ENCODE results near the gene MED29. TPM values are rescaled to one million over a fixed set of nuclear protein-coding genes. Genes with fewer than 3 reads are reported as not detected.
"Not testable (repeated sequence)": the region's sequence is repeated elsewhere in the genome, so short reads cannot be mapped to it uniquely, and the experiment has no call there.

MED29 gene
- total RNA-seq, 2 experiments from 2014 or later, result 23.3 to 26.8 TPM

GRCh38 chr19:39360599-39360998 is 30.6 kb upstream of the MED29 start:
- H3K9me3 Mint-ChIP-seq, result no peaks in the 10 kb centered on the region
- no peak overlapping the region for H3K27ac Mint-ChIP-seq
- no peak overlapping the region for H3K4me3 Mint-ChIP-seq
- H3K4me1 Mint-ChIP-seq, result peaks cover 2% of the 10 kb centered on the region
- no peak for DNase-seq
- no peaks in the 10 kb centered on the region for H3K27me3 Mint-ChIP-seq
- H3K36me3 Mint-ChIP-seq, result peaks cover 16% of the 10 kb centered on the region

DNA sequence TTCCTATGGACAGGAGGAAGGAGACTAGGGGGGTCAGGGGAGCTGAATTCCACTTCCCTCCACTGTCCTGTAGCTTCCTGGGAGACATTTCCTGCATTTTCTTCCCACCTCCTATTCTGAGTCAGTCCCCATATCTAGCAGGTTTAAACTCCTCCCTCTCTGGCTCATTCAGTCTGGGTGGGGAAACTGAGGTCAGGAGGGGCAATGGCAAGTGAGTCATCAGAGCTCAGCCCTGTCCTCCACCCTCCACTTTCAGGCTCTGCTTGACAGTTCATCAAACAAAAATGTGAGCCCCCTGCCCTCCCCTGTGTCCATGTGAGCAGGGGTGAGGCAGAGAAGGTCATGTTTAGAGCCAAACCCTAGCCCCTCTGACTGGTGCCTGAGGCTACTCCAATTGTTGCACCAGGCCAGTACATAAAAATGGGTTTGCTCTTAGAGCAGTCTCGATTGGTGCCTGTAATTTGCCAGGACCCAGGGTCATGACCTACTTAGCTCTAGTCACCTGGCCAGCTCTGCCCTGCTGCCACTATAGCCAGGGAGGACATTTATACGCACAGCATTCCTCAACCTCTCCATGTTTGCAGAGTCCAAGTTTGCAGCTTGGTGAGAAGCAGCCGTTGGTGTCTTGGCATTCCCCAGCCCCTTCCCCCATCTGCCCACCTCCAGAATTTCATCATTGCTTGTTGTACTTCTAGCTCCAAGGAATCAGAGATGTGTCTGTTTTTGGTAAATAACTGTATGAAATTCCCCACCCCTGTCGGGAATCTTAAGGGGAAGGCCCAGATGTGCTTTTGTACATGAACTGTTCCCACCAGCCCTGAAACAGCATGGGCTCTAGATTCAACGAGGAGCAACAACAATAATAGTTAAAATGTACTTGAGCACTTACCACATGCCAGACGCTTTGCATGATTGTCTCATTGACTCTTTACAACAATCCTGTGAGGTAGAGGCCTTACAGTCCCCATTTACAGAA is 28.2 kb upstream of the MED29 start:
- Mint-ChIP-seq H3K27ac (no peak overlapping the region), H3K27me3 (no peaks in the 10 kb centered on the region), H3K9me3 (no peaks in the 10 kb centered on the region), H3K36me3 (peaks cover 5% of the 10 kb centered on the region), H3K4me1 (no peaks in the 10 kb centered on the region), H3K4me3 (no peak overlapping the region)
- no peak for DNase-seq

- Mint-ChIP-seq H3K36me3 (peaks cover 5% of the 10 kb centered on the region), H3K4me3 (no peak overlapping the region), H3K9me3 (no peaks in the 10 kb centered on the region), H3K27me3 (no peaks in the 10 kb centered on the region), H3K27ac (no peak overlapping the region), H3K4me1 (no peaks in the 10 kb centered on the region)
- no peak for DNase-seq
These were observed 27.2 kb upstream of the MED29 start for GRCh38 chr19:39363901-39364457.

DNA sequence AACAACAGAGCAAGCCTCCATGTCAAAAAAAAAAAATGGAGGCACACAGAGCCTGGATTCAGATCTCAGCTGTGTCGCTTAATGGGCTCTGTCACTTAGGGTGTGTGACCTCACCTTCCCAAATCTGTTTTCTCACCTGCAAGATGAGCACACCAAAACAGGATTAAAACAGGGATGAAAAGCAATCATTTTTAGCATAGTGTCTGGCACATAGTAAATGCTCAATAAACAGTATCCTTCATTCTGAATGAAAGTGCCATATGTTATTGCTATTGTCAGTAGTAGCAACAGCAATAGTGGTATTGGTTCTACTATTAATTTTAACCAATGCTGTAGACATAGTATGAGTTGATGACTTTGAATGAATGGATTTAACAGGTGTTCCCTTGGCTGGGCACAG is 25.6 kb upstream of the MED29 start:
- Mint-ChIP-seq H3K9me3 (no peaks in the 10 kb centered on the region), H3K4me1 (no peaks in the 10 kb centered on the region), H3K4me3 (no peak overlapping the region), H3K27me3 (no peaks in the 10 kb centered on the region), H3K36me3 (no peaks in the 10 kb centered on the region), H3K27ac (no peak overlapping the region)
- no peak for DNase-seq

DNA sequence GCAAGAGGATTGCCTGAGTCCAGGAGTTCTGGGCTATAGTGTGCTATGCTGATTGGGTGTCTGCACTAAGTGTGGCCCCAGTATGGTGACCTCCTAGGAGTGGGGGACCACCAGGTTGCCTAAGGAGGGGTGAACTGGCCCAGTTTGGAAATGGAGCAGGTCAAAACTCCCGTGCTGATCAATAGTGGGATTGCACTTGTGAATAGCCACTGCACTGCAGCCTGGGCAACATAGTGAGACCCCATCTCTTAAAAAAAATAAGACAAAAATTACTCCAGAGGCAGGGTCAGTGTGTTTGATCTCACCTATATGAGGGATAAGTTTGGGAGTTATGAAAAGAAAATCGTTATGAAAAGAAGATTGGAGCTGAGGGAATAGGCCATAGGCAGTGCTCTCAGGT is 22.0 kb upstream of the MED29 start:
- Mint-ChIP-seq H3K27ac (no peak overlapping the region), H3K27me3 (no peaks in the 10 kb centered on the region), H3K36me3 (peaks cover 5% of the 10 kb centered on the region), H3K9me3 (no peaks in the 10 kb centered on the region), H3K4me1 (no peaks in the 10 kb centered on the region), H3K4me3 (no peak overlapping the region)
- no peak for DNase-seq

DNA sequence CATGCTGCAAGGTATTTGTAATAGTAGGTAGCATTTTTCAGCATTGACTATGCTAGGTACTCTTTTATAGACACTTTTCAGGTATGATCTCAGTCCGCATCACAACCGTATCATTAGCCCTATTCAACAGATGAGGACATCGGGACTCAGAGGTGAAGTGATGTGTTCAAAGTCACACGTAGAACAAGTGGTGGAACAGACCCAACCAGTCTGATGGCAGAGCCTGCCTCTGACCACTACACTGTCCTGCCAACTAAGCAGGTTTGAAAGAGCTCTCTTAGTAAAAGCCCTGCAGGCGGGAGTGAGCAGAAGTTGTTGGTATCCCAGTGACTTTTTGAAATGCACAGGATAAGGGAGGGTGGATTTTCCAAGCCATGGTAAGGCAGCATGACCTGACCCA is 20.4 kb upstream of the MED29 start:
- no peaks in the 10 kb centered on the region for H3K9me3 Mint-ChIP-seq
- no peak overlapping the region for H3K4me3 Mint-ChIP-seq
- H3K27ac Mint-ChIP-seq, result no peak overlapping the region
- no peaks in the 10 kb centered on the region for H3K4me1 Mint-ChIP-seq
- DNase-seq, result no peak
- no peaks in the 10 kb centered on the region for H3K27me3 Mint-ChIP-seq
- H3K36me3 Mint-ChIP-seq, result peaks cover 6% of the 10 kb centered on the region

DNA sequence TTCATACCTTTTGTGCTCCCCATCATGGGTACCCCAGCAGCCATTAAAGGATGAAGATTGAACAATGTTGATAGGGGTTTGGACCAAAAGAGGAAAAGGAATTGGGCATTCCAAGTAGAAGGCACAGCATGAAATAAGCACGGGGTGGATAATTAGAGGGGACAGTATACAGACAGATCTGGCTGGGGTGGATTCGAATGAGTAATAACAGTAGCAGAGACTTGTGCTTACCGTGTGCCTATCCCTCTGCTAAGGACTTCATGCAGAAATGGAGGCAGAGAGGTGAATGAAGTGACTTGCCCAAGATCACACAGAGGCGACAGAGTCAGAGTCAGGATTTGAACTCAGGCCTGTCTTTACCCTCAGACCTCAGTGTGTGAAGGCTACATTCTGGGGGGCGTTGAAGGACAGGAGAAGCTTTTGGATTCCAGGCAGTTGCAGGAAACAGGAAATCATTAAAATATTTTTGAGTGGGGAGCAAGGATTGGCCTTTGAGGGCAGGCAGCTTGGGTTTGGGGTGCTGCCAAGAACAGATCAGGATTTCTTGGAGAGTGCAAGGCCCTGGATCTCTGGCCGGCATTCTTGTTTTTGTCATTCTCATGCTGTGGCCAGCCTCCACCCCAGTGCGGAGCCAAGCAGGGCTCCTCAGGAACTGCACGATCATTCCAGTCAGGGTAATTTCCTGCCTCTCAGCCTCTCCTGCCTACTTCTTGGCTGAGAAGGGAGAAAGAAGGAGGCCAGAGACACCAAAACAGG is 19.0 kb upstream of the MED29 start:
- no peaks in the 10 kb centered on the region for H3K9me3 Mint-ChIP-seq
- no peaks in the 10 kb centered on the region for H3K4me1 Mint-ChIP-seq
- no peak overlapping the region for H3K4me3 Mint-ChIP-seq
- H3K27ac Mint-ChIP-seq, result peak overlapping the region; percentile 30
- no peaks in the 10 kb centered on the region for H3K27me3 Mint-ChIP-seq
- H3K36me3 Mint-ChIP-seq, result peaks cover 6% of the 10 kb centered on the region
- DNase-seq, result no peak

- Mint-ChIP-seq H3K4me3 (no peak overlapping the region), H3K27me3 (no peaks in the 10 kb centered on the region), H3K9me3 (no peaks in the 10 kb centered on the region), H3K27ac (no peak overlapping the region), H3K36me3 (peaks cover 8% of the 10 kb centered on the region), H3K4me1 (no peaks in the 10 kb centered on the region)
- no peak for DNase-seq
These were observed 18.2 kb upstream of the MED29 start for GRCh38 chr19:39372941-39373340.

DNA sequence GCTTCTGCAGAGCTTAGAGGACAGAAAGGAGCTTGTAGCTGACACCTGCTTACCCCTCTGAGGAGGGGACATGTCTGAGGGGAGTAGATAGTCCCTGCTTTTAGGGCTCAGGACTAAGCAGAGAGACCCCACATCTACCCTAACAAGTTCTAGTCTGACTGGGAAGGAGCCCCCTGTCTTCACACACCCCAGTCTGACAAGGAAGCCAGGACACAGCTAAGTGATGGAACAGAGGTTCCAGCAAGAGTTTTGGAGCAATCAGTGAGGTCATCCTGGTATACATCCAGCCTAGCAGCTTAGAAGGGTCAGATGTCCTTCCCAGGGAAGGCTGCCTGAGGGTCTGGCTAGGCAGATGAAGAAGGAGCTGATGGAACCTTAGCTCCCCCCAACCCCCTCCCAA is 15.2 kb upstream of the MED29 start:
- Mint-ChIP-seq H3K9me3 (no peaks in the 10 kb centered on the region), H3K36me3 (peaks cover 9% of the 10 kb centered on the region), H3K27me3 (no peaks in the 10 kb centered on the region), H3K27ac (no peak overlapping the region), H3K4me1 (no peaks in the 10 kb centered on the region), H3K4me3 (no peak overlapping the region)
- DNase-seq, result no peak

- no peak overlapping the region for H3K27ac Mint-ChIP-seq
- no peak for DNase-seq
- no peaks in the 10 kb centered on the region for H3K4me1 Mint-ChIP-seq
- no peak overlapping the region for H3K4me3 Mint-ChIP-seq
- H3K27me3 Mint-ChIP-seq, result no peaks in the 10 kb centered on the region
- peaks cover 10% of the 10 kb centered on the region for H3K36me3 Mint-ChIP-seq
- H3K9me3 Mint-ChIP-seq, result no peaks in the 10 kb centered on the region
These were observed 13.5 kb upstream of the MED29 start for GRCh38 chr19:39377373-39378362.

GRCh38 chr19:39379366-39379765 is 11.8 kb upstream of the MED29 start:
- H3K4me1 Mint-ChIP-seq, DNase-seq, H3K27ac Mint-ChIP-seq, H3K9me3 Mint-ChIP-seq, H3K4me3 Mint-ChIP-seq, H3K27me3 Mint-ChIP-seq: not testable (repeated sequence)
- peaks cover 10% of the 10 kb centered on the region for H3K36me3 Mint-ChIP-seq

DNA sequence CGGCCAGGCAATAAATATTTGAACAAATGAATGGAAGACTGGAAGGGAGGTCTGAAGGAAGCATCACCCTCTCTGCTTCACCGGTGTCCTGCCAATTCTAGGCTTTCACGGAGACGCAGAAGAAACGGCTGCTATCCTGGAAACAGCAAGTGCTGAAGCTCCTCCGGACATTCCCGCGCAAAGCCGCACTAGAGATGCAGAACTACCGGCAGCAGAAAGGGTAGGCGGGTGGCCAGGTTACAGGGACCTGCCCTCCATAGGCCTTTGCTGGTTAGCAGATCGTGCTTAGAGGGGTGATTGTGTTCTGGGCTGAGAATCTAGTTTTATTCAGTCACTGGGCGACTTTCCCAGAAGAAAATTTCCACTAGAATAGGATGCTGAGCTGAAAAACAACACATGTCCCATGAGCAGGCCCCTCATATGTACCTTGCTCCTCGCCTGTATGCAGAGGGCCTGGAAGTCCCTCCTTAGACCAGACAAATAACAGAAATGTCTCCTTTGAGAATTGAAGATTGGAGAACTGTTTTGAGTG is 11.2 kb upstream of the MED29 start:
- no peaks in the 10 kb centered on the region for H3K9me3 Mint-ChIP-seq
- no peak overlapping the region for H3K27ac Mint-ChIP-seq
- H3K4me1 Mint-ChIP-seq, result no peaks in the 10 kb centered on the region
- no peaks in the 10 kb centered on the region for H3K27me3 Mint-ChIP-seq
- H3K36me3 Mint-ChIP-seq, result peaks cover 10% of the 10 kb centered on the region
- H3K4me3 Mint-ChIP-seq, result no peak overlapping the region
- DNase-seq, result no peak

GRCh38 chr19:39380521-39381502 is 10.4 kb upstream of the MED29 start:
- Mint-ChIP-seq H3K27me3 (no peaks in the 10 kb centered on the region), H3K4me1 (no peaks in the 10 kb centered on the region), H3K9me3 (no peaks in the 10 kb centered on the region), H3K27ac (peak overlapping the region; percentile 24), H3K36me3 (peaks cover 9% of the 10 kb centered on the region), H3K4me3 (no peak overlapping the region)
- no peak for DNase-seq

Measured in activated naive CD8-positive, alpha-beta T cell treated with anti-CD3 and anti-CD28 coated beads for 36 hours (primary cell).